Kidney (tissue), 14 donors: Measurements from ENCODE around the gene KLK11. TPM values are rescaled to one million over a fixed set of nuclear protein-coding genes. Genes with fewer than 3 reads are reported as not detected.
A peak's percentile ranks its signal among the peaks of the same experiment; 100 is the strongest.

ENCODE experiments used
- DNase-seq, 5 donors: peaks; one replicate each; pipeline ENCODE4 v3.0.0-alpha.2; 2013 to 2020
- FAIRE-seq: peaks from 2 replicates; lab custom pipeline; 2012; peaks lifted over from hg19 to GRCh38; lab: Jason Lieb, UNC
- H3K27ac ChIP-seq, 2 donors: one replicate each; pipeline ENCODE4 v1.7.0; 2013; ENCODE audit warnings: low read depth in 2 of 2, low read length in 2 of 2, inconsistent platforms in 1 of 2
- H3K27me3 ChIP-seq: one replicate; pipeline ENCODE4 v1.7.1; 2013; ENCODE audit warnings: low read length, inconsistent platforms; ENCODE audit not compliant: control insufficient read depth, insufficient read depth
- H3K36me3 ChIP-seq, 3 donors: one replicate each; pipeline versions ENCODE4 v1.7.0 to v1.7.1; 2013; ENCODE audit warnings: low read length in 3 of 3, control low read depth in 1 of 3, inconsistent platforms in 1 of 3; ENCODE audit not compliant: insufficient read depth in 3 of 3, control insufficient read depth in 2 of 3
- H3K4me1 ChIP-seq, 3 donors: one replicate each; pipeline versions ENCODE4 v1.7.0 to v1.7.1; 2013; ENCODE audit warnings: low read length in 3 of 3, inconsistent platforms in 1 of 3, low read depth in 1 of 3; ENCODE audit not compliant: control insufficient read depth in 2 of 3, insufficient read depth in 2 of 3
- H3K4me3 ChIP-seq, 3 donors: one replicate each; pipeline versions ENCODE4 v1.7.0 to v1.8.1; 2013; ENCODE audit warnings: low read length in 3 of 3, control low read depth in 1 of 3, inconsistent platforms in 1 of 3
- H3K9ac ChIP-seq, 3 donors: one replicate each; pipeline versions ENCODE4 v1.7.0 to v1.7.1; 2013; ENCODE audit warnings: low read length in 3 of 3, control low read depth in 1 of 3, inconsistent platforms in 1 of 3
- H3K9me3 ChIP-seq, 3 donors: one replicate each; pipeline versions ENCODE4 v1.7.0 to v1.7.1; 2013; ENCODE audit warnings: low read length in 3 of 3, control low read depth in 1 of 3, inconsistent platforms in 1 of 3; ENCODE audit not compliant: control insufficient read depth in 2 of 3, insufficient read depth in 1 of 3
- CTCF ChIP-seq: IDR thresholded peaks from 3 replicates; pipeline ENCODE4 v1.5.1; 2012; ENCODE audit warnings: mild to moderate bottlenecking, moderate library complexity, borderline replicate concordance; ENCODE audit not compliant: insufficient read depth; ENCODE audit errors: extremely low read depth
- intact Hi-C: fragments of 100-400 bp; cut with DNase I; formaldehyde crosslinking; loops from one replicate; pipeline ENCODE4 v1.11.1; 2022
- polyA plus RNA-seq: library from polyadenylated mRNA; stranded (reverse); fragments of 350-450 nt; fragmentation: Illumina TruSeq; extraction: RNeasy Lipid Tissue Mini Kit (QIAGEN cat#74804); gene quantifications from one replicate; pipeline ENCODE4 v1.2.3, GENCODE V29; 2014; ENCODE audit warnings: low read depth, low replicate concordance; ENCODE audit not compliant: insufficient read depth
- total RNA-seq: library from RNA; stranded (reverse); fragmentation: NEBNext Ultra II Directional; extraction: Animal tissue kit (Norgen Biotek cat#: 25700); gene quantifications from one replicate; pipeline ENCODE4 v1.2.1, GENCODE V29; 2021
- donor health status: control.
- donor health status: control.
- donor health status: control.
- donor health status: control.
- donor health status: control.
- donor health status: DM: yes; HTN: yes; CAD: no.
- donor health status: Normal renal cell carcinoma (clear cell type).

The KLK11 gene
- total and polyA plus RNA-seq, 2 donors from 2014 or later = 0.47 TPM; not detected in 1

GRCh38 chr19:50974702-50975556 is 51.5 kb downstream of the KLK11 start:
- Histone ChIP-seq H3K27me3 (no peaks in the 10 kb centered on the region), H3K9ac (no peak overlapping the region), H3K4me3 (no peak overlapping the region), H3K27ac (no peak overlapping the region), H3K4me1 (no peaks in the 10 kb centered on the region), H3K36me3 (no peaks in the 10 kb centered on the region), H3K9me3 (no peaks in the 10 kb centered on the region)
- no peak for FAIRE-seq
- DNase-seq = peak in 4 of 5 donors; percentile 29 to 80 (median 46)
- TF ChIP-seq CTCF = no peak
- intact Hi-C loops = no loop called here

- no peak overlapping the region for H3K4me3 ChIP-seq
- H3K27me3 ChIP-seq = no peaks in the 10 kb centered on the region
- no peaks in the 10 kb centered on the region for H3K36me3 ChIP-seq
- no peak overlapping the region for H3K27ac ChIP-seq
- H3K9ac ChIP-seq = no peak overlapping the region
- DNase-seq (no peak), FAIRE-seq (no peak)
- intact Hi-C loops = no loop called here
- TF ChIP-seq CTCF = no peak
- no peaks in the 10 kb centered on the region for H3K9me3 ChIP-seq
- H3K4me1 ChIP-seq = no peaks in the 10 kb centered on the region
These were observed 53.5 kb downstream of the KLK11 start for GRCh38 chr19:50972795-50973376.

Other genes starting within 250 kb of the KLK11 start
- not detected for gene ACP4, start 236.2 kb downstream of the KLK11 start, total RNA-seq
- gene ACP4, start 236.2 kb downstream of the KLK11 start, polyA plus RNA-seq = not detected
- 0.41 TPM for gene KLK1, start 202.8 kb downstream of the KLK11 start, total RNA-seq
- gene KLK1, start 202.8 kb downstream of the KLK11 start, polyA plus RNA-seq = 827 TPM
- gene KLK15, start 193.0 kb downstream of the KLK11 start, total RNA-seq = not detected
- gene KLK15, start 193.0 kb downstream of the KLK11 start, polyA plus RNA-seq = 2.7 TPM
- not detected for gene KLK3, start 171.7 kb downstream of the KLK11 start, total RNA-seq
- gene KLK3, start 171.7 kb downstream of the KLK11 start, polyA plus RNA-seq = 1.6 TPM
- not detected for gene KLK2, start 153.2 kb downstream of the KLK11 start, total RNA-seq
- gene KLK2, start 153.2 kb downstream of the KLK11 start, polyA plus RNA-seq = not detected
- not detected for gene KLK4, start 115.2 kb downstream of the KLK11 start, total RNA-seq
- 1.2 TPM for gene KLK4, start 115.2 kb downstream of the KLK11 start, polyA plus RNA-seq
- gene KLK5, start 73.6 kb downstream of the KLK11 start, total RNA-seq = 0.88 TPM
- gene KLK5, start 73.6 kb downstream of the KLK11 start, polyA plus RNA-seq = 1.1 TPM
- gene KLK6, start 57.0 kb downstream of the KLK11 start, total RNA-seq = 15.0 TPM
- gene KLK6, start 57.0 kb downstream of the KLK11 start, polyA plus RNA-seq = 30.3 TPM
- gene KLK7, start 42.7 kb downstream of the KLK11 start, total RNA-seq = 1.0 TPM
- 22.5 TPM for gene KLK7, start 42.7 kb downstream of the KLK11 start, polyA plus RNA-seq
- 4.2 TPM for gene KLK8, start 25.0 kb downstream of the KLK11 start, total RNA-seq
- 1.3 TPM for gene KLK8, start 25.0 kb downstream of the KLK11 start, polyA plus RNA-seq
- 0.63 TPM for gene KLK10, start 6.9 kb downstream of the KLK11 start, total RNA-seq
- gene KLK10, start 6.9 kb downstream of the KLK11 start, polyA plus RNA-seq = not detected
- not detected for gene KLK12, start 8.4 kb upstream of the KLK11 start, total RNA-seq
- gene KLK12, start 8.4 kb upstream of the KLK11 start, polyA plus RNA-seq = not detected
- not detected for gene KLK13, start 38.5 kb upstream of the KLK11 start, total RNA-seq
- gene KLK13, start 38.5 kb upstream of the KLK11 start, polyA plus RNA-seq = not detected
- gene KLK14, start 56.3 kb upstream of the KLK11 start, total RNA-seq = 0.22 TPM
- not detected for gene KLK14, start 56.3 kb upstream of the KLK11 start, polyA plus RNA-seq
- 8.4 TPM for gene CTU1, start 81.8 kb upstream of the KLK11 start, total RNA-seq
- gene CTU1, start 81.8 kb upstream of the KLK11 start, polyA plus RNA-seq = 5.2 TPM
- gene SIGLEC9, start 98.3 kb upstream of the KLK11 start, total RNA-seq = 8.1 TPM
- 1.6 TPM for gene SIGLEC9, start 98.3 kb upstream of the KLK11 start, polyA plus RNA-seq
- 4.0 TPM for gene SIGLEC7, start 115.7 kb upstream of the KLK11 start, total RNA-seq
- 1.2 TPM for gene SIGLEC7, start 115.7 kb upstream of the KLK11 start, polyA plus RNA-seq
- 14.0 TPM for gene CD33, start 198.5 kb upstream of the KLK11 start, total RNA-seq
- gene CD33, start 198.5 kb upstream of the KLK11 start, polyA plus RNA-seq = 2.6 TPM
- gene SIGLECL1, start 224.5 kb upstream of the KLK11 start, total RNA-seq = not detected
- gene SIGLECL1, start 224.5 kb upstream of the KLK11 start, polyA plus RNA-seq = not detected